Measurements from ENCODE around the gene THOC1. TPM values are rescaled to one million over a fixed set of nuclear protein-coding genes. Genes with fewer than 3 reads are reported as not detected.

Gene THOC1
- 154 TPM for total RNA-seq

GRCh38 chr18:267688-268552 is at the start of gene THOC1:
Gene THOC1 (minus strand): TSS chr18:268047. CDS start chr18:268019, 28 bp downstream.

Other genes with a start within 250 kb of the THOC1 start
- not detected for gene TUBB8B, start 218.4 kb downstream of the THOC1 start, total RNA-seq
- 42.1 TPM for gene USP14, start 109.5 kb downstream of the THOC1 start, total RNA-seq
- gene COLEC12, start 232.7 kb upstream of the THOC1 start, total RNA-seq, result 67.2 TPM